SK-N-MC (cell line): ENCODE data around the gene CLTRN.

Source experiments
- EZH2 ChIP-seq: fragments of 200-600 bp; sonication (generic); IDR thresholded peaks from one replicate; pipeline ENCODE4 v1.6.1; 2017; ENCODE audit warnings: antibody characterized with exemption
- POLR2AphosphoS5 ChIP-seq: IDR thresholded peaks from 2 replicates; pipeline ENCODE4 v1.6.1; 2012; ENCODE audit warnings: mild to moderate bottlenecking, low read depth, low read length, borderline replicate concordance

GRCh38 chrX:15664487-15665444 is at the start of gene CLTRN:
- TF ChIP-seq EZH2 (no peak), POLR2AphosphoS5 (no peak)
